Raji (cell line): ENCODE results near the gene NUP214.

Source experiments
- POLR2A ChIP-seq: IDR thresholded peaks from 2 replicates; pipeline ENCODE4 v1.6.1; 2011; ENCODE audit warnings: low read depth, low read length, control low read depth; ENCODE audit not compliant: insufficient read depth

The NUP214 gene

DNA sequence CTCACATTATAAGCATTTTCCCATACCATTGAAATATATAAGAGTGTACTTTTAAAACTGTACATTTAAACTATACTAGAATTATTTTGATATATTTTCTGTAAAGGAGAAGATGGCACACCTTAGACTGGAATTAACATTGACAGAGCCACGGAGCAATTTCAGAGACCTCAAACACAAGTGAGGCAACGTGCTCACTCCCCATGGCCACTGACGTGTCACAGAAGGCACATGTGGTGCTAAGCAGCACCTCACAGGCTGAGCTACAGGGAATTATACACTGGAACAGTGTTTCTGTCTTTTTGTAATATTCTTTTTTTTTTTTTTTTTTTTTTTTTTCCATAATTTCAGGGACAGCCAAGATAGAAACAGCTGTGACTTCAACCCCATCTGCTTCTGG is 66.5 kb downstream of the NUP214 start:
- no peak for TF ChIP-seq POLR2A

DNA sequence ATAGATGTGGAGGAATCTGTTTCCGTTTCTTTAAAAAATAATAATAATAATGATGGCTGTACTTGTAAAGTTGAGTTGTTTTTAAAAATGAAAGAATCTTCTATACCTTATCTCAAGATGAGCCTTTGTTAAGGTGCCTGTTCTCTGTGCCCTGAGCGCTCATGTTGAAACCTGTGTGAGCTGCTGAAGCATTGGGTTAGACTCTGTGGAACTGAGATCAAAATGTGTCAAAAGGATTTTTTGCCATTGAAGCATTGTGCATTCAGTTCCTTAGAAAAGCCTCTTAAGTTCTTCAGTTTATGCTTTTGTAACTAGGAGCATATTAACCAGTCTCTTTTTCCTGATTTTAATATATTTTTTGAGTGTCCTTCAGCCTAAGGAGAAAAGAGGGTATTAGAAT is 67.7 kb downstream of the NUP214 start:
- TF ChIP-seq POLR2A, result no peak

DNA sequence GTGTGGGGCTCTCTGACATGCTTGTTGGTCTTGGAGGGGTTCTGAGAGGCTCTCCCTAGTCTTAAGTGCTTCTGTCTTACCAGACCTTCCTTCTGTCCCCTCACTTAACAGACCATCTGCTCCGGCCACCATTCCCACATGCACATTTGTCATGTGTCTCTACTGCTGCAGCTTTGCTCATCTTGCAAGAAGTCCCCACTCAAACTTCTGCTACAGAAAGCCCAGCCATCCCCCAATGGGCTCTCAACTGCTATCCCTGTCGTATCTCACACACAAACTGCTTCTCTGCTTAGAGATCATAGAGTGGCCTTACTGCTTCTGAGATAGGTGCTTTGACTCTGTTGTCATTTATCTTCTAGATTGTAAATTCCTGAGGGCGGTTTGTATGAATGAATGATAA is 69.4 kb downstream of the NUP214 start:
- no peak for TF ChIP-seq POLR2A

DNA sequence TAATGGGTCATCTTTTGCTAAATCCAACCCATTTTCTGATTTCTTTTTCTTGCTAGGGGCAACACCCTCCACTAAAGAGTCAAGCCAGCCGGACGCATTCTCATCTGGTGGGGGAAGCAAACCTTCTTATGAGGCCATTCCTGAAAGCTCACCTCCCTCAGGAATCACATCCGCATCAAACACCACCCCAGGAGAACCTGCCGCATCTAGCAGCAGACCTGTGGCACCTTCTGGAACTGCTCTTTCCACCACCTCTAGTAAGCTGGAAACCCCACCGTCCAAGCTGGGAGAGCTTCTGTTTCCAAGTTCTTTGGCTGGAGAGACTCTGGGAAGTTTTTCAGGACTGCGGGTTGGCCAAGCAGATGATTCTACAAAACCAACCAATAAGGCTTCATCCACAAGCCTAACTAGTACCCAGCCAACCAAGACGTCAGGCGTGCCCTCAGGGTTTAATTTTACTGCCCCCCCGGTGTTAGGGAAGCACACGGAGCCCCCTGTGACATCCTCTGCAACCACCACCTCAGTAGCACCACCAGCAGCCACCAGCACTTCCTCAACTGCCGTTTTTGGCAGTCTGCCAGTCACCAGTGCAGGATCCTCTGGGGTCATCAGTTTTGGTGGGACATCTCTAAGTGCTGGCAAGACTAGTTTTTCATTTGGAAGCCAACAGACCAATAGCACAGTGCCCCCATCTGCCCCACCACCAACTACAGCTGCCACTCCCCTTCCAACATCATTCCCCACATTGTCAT is 72.0 kb downstream of the NUP214 start:
- TF ChIP-seq POLR2A, result no peak

DNA sequence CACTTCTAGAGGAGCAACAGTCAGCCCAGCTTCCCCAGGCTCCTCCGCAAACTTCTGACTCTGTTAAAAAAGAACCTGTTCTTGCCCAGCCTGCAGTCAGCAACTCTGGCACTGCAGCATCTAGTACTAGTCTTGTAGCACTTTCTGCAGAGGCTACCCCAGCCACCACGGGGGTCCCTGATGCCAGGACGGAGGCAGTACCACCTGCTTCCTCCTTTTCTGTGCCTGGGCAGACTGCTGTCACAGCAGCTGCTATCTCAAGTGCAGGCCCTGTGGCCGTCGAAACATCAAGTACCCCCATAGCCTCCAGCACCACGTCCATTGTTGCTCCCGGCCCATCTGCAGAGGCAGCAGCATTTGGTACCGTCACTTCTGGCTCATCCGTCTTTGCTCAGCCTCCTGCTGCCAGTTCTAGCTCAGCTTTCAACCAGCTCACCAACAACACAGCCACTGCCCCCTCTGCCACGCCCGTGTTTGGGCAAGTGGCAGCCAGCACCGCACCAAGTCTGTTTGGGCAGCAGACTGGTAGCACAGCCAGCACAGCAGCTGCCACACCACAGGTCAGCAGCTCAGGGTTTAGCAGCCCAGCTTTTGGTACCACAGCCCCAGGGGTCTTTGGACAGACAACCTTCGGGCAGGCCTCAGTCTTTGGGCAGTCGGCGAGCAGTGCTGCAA is 72.8 kb downstream of the NUP214 start:
- TF ChIP-seq POLR2A, result no peak

DNA sequence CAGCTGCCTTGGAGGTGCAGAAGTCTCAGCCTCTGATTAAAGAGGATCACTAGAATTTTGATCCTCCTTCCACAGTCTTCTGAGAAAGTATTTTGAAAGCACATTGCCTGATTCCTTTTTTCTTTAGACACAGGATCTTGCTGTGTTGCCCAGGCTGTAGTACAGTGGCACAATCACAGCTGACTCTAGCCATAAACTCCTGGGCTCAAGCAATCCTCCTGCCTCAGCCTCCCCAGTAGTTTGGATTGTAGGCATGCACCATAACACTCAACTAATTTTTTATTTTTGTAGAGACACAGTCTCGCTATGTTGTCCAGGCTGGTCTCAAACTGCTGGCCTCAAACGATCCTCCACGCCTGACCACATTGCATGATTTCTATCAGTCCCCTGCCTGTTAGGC is 76.5 kb downstream of the NUP214 start:
- TF ChIP-seq POLR2A, result no peak

DNA sequence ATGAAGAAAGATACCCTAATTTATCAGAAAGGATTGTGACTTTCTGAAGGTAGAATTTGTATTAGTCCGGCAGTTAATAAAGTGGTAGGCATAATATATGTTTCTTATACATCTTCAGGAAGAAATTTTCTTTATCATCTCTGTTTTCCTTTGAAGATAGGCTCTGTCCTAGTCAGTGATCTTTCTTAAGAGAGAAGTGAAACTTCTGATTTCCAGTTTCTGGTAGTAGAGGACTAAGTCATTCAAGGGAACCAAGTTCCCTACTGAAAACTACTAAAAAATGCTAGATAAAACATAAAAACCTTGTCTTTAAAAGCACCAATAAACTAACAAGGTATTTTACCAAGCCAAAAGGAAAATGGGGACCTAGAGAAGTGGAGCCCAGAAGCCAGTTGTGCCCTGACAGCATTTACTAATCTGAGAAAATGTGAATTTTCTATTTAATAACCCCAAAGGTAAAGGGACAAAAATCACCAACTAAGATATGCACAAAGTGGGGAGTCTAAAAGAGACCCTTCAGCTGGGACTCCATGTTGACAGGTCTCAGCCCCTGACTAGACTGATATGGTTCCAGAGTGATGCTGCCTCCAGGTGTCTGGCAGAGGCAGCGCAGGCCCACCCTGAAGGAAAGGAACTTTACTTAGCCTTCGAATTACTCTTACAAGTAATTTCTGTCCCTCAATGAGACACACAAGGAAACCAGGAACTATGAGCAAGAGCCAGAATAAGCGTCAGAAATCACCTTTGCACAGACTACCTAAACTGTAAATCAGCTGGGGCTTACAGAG is 78.2 kb downstream of the NUP214 start:
- TF ChIP-seq POLR2A, result no peak

DNA sequence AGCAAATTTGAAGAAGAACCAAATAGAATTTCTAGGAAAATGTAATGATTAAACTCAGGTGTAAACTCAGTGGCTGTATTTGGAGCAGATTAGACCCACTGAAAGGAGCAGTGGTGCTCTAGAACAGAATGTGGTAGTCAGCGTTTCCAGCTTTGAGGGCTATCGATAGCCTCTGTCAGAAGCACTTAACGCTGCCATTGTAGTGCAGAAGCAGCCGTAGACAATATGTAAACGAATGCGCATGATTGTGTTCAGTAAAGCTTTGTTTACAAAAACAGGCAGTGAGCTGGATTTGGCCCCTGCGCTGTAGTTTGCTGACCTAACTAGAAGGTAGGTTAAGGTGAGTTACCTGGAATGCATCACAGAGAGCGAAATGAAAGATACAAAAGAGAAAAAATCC is 78.9 kb downstream of the NUP214 start:
- TF ChIP-seq POLR2A, result no peak

DNA sequence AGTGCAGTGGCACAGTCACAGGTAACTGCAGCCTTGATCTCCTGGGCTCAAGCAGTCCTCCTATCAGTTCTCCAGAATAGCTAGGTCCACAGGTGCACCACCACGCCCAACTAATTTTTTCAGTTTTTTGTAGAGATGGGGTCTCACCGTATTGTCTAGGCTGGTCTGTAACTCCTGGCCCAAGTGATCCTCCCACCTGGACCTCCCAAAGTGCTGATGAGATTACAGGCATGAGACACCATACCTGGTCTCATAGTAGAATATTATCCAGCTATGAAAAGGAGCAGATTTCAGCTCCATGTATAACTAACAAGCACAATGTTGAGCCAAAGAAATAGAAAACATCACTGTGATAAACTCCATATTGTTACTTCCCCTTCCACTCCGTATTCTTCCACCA is 81.1 kb downstream of the NUP214 start:
- TF ChIP-seq POLR2A, result no peak

DNA sequence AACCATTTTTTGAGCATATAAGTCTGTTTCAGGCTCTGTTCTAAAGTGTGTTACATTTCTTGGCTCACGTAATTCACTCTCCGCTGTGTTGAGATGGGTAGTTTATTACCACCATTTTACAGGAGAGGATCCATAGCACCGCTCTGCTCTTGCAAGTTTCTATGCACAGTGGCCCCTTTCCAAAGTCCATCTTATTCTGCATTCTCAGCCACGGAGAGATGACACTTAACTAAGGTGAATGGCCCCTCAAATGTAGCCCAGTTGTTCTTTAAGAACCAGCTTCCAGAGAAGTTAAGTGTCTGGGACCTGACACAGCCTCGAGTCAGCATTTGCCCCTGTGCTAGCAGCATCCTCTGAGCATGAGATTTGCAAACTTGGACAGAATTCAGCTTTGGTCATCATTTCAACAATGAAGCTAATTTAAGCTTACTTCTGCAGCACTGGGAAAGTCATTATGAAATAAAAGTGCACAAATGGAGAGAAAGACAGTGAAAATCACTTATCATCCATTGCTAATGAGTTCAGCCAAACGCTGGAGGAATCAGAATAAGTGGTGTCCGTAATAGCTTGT is 89.0 kb downstream of the NUP214 start:
- no peak for TF ChIP-seq POLR2A

DNA sequence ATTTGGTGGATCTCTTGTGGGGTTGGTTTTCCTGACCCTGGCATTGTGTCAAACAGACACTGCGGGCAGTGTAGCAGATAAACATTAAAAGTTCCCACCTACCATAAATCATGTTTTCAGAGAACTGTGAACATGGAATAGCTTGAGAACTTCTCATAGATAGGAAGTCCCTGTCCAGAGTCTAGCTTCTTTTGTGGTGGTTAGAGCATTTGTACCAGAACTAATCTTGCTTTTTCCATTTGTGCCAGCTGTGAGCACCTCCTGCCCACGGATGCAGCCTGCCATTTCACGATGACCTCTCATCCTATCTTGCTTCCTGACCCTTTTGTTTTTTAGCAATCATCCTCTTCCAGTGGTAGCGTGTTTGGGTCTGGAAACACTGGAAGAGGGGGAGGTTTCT is 89.5 kb downstream of the NUP214 start:
- no peak for TF ChIP-seq POLR2A

DNA sequence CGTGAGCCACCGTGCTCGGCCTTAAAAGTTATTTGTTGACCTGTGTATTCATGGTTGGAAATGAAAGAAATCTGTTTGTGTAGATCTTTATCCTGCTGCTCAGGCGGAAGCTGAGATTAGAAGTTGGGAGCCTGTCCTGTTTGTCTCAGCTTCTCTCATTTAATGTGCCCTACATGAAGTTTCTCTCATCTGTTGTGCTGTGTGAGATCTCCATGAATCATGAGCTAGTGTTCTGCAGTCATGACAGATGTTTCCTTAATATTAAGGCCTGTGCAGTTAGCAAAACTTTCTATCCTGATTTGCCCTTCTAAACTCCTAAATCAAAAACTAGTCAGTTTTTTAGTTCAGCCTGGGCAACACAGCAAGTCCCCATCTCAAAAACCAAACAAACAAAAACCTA is 91.4 kb downstream of the NUP214 start:
- no peak for TF ChIP-seq POLR2A

DNA sequence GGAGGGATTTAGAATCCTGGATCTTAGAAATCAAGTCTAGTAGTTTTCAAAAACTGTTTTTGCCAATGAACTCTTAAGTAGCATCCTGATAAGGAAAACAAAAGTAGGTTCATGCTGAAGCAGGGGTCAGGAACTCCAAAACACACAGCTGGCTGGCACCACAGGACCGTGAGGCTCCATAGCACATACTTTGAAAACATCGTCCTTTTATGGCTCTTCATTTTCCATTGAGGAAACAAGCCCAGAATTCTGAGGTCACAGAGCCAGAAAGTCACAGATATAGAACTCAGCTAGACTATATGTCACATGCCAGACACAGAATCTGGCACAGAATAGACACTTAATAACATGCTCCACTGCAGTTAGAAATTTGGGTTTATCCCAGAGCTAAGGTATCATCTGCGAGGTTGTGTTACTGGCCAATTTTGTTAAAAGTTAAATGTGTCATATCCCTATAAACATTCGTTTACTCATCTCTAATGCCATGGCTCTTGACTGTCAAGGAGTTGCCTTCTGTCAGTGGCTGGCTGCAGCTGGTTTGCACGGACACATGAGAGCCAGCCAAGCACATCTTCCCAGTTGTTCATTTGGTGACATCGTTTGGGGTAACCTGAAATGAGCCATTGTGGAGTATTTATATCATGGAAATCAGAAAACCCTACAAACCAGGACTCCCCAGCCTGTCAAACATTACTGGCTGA is 92.1 kb downstream of the NUP214 start:
- no peak for TF ChIP-seq POLR2A

DNA sequence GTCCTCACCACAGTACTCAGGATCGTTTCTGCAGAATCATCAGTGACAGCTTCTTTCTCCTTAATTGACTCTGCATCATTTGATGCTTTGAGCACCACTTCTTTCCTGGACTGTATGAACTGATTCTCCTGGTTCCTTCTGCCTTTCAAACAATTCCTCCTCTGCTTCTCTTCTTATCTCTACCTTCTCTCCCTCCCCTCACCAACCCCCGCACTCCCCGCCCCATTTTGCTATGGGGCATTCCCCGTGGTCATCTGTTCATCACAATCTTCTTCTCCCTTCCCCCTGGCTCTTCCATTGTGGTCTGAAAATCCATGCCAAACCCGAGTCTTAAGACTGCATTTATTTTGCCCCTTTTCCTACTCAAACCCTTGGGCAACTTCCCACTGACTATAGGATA is 93.0 kb downstream of the NUP214 start:
- TF ChIP-seq POLR2A, result no peak

DNA sequence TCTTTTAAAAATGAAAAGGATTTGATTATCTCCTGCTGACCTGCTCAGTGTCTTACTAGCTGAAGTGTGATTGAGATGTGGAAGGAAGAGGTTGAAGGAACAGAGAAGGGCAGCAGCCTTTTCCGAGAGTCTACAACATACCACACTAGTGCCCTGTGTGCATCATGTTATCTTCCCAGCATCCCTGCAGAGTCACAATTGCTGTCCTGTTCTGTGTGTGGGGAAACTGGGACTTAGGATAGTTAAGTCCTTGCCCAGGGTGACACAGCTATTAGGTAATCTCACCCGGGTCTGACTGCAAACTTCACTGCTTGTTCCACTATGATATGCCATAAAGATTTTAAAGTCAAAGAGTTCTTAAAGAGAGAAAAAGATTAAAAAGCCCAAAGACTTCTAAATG is 95.1 kb downstream of the NUP214 start:
- TF ChIP-seq POLR2A, result no peak
